GM23338 (cell line): ENCODE results near the gene PVR.

ENCODE experiments used
- CREB1 ChIP-seq: fragments of 250-450 bp; sonication (Bioruptor Pico); IDR thresholded peaks from 2 replicates; pipeline ENCODE4 v1.5.0; 2020; ENCODE audit warnings: low read depth, mild to moderate bottlenecking, moderate library complexity
- EZH2 ChIP-seq: fragments of 200-600 bp; sonication (generic); IDR thresholded peaks from one replicate; pipeline ENCODE4 v1.8.0; 2017; ENCODE audit warnings: antibody characterized with exemption, mild to moderate bottlenecking, low read depth; ENCODE audit not compliant: unreplicated experiment
- EZH2phosphoT487 ChIP-seq: fragments of 200-600 bp; sonication (generic); IDR thresholded peaks from one replicate; pipeline ENCODE4 v1.8.1; 2018; ENCODE audit warnings: antibody characterized with exemption; ENCODE audit not compliant: unreplicated experiment
- JUNB ChIP-seq: IDR thresholded peaks from one replicate; pipeline ENCODE4 v1.6.1; 2016; ENCODE audit warnings: antibody characterized with exemption; ENCODE audit not compliant: unreplicated experiment
- POLR2AphosphoS5 ChIP-seq: IDR thresholded peaks from 2 replicates; pipeline ENCODE4 v1.6.1; 2016; ENCODE audit warnings: antibody characterized with exemption, low read depth
- REST ChIP-seq: IDR thresholded peaks from one replicate; pipeline ENCODE4 v1.6.1; 2018; ENCODE audit warnings: antibody characterized with exemption; ENCODE audit not compliant: unreplicated experiment
- STAT1 ChIP-seq: IDR thresholded peaks from one replicate; pipeline ENCODE4 v1.6.1; 2016; ENCODE audit warnings: antibody characterized with exemption; ENCODE audit not compliant: unreplicated experiment
- ZNF114 ChIP-seq: fragments of 250-450 bp; sonication (Bioruptor Pico); IDR thresholded peaks from 2 replicates; pipeline ENCODE4 v1.5.0; 2020; ENCODE audit warnings: mild to moderate bottlenecking, moderate library complexity
- ZNF331 ChIP-seq: fragments of 250-450 bp; sonication (Bioruptor Pico); IDR thresholded peaks from 2 replicates; pipeline ENCODE4 v1.5.0; 2020; ENCODE audit warnings: low read depth, mild to moderate bottlenecking, moderate library complexity
- ZNF462 ChIP-seq: fragments of 250-450 bp; sonication (Bioruptor Pico); IDR thresholded peaks from 2 replicates; pipeline ENCODE4 v1.5.0; 2020; ENCODE audit warnings: mild to moderate bottlenecking, moderate library complexity
- TF ChIP-seq, protein P1 (sequence below), 2 experiments: fragments of 200-600 bp in 1 of 2; sonication (generic) in 1 of 2; conservative IDR thresholded peaks; 2 replicates each; pipeline versions ENCODE4 v1.5.1 to v1.6.1; 2016 to 2017; ENCODE audit warnings: antibody characterized with exemption in 2 of 2, low read depth in 2 of 2, mild to moderate bottlenecking in 2 of 2, moderate library complexity in 1 of 2

DNA sequence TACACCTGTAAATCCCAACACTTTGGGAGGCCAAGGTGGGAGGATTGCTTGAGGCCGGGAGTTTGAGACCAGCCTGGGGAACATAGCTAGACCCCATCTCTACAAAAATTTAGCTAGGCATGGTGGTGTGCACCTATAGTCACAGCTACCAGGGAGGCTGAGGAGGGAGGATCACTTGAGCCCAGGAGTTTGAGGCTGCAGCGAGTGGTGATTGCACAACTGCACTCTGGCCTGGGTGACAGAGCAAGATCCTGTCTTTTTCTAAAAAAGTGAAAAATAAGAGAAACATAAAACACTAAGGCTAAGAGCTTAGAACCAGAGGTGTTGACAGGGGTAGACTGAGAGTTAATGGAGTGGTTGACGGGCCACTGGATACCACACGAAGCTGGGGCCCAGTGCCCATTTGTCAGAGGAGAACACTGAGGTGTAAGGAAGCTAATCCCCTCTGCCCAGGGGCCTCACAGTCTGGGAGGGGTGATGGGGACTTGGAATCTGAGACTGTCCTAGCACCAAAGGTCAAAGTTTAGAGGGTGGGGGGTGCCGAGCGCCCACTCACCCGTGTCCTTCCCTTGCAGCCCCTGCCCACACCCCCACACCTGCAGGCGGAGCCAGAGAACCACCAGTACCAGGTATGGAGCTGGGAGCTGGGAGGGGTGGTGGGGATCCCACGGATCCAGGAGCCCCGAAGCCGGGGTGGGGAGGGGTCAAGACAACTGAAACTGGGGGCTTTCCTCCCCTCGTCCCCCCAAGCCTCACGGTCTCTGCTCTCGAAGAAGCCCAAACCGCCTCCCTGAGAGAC, 38.5 kb downstream of the PVR start:
- TF ChIP-seq, protein P1, sequence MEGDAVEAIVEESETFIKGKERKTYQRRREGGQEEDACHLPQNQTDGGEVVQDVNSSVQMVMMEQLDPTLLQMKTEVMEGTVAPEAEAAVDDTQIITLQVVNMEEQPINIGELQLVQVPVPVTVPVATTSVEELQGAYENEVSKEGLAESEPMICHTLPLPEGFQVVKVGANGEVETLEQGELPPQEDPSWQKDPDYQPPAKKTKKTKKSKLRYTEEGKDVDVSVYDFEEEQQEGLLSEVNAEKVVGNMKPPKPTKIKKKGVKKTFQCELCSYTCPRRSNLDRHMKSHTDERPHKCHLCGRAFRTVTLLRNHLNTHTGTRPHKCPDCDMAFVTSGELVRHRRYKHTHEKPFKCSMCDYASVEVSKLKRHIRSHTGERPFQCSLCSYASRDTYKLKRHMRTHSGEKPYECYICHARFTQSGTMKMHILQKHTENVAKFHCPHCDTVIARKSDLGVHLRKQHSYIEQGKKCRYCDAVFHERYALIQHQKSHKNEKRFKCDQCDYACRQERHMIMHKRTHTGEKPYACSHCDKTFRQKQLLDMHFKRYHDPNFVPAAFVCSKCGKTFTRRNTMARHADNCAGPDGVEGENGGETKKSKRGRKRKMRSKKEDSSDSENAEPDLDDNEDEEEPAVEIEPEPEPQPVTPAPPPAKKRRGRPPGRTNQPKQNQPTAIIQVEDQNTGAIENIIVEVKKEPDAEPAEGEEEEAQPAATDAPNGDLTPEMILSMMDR (conservative IDR thresholded peaks at IDR 0.05; ENCODE audit: low read depth in 2 of 2) = peak in 1 of 2 experiments; percentile 41; a peak in 2 of 4 replicates
- no peak for TF ChIP-seq POLR2AphosphoS5
- no peak for TF ChIP-seq ZNF331 (CRISPR knock-in tag)
- no peak for TF ChIP-seq EZH2
- TF ChIP-seq EZH2phosphoT487 = no peak
- TF ChIP-seq ZNF114 (CRISPR knock-in tag) = no peak
- TF ChIP-seq ZNF462 (CRISPR knock-in tag) = no peak
- TF ChIP-seq STAT1 = no peak
- TF ChIP-seq REST = no peak
- no peak for TF ChIP-seq CREB1 (CRISPR knock-in tag)
- no peak for TF ChIP-seq JUNB
